ENCODE measurements around the gene RADIL.

Gene RADIL

DNA sequence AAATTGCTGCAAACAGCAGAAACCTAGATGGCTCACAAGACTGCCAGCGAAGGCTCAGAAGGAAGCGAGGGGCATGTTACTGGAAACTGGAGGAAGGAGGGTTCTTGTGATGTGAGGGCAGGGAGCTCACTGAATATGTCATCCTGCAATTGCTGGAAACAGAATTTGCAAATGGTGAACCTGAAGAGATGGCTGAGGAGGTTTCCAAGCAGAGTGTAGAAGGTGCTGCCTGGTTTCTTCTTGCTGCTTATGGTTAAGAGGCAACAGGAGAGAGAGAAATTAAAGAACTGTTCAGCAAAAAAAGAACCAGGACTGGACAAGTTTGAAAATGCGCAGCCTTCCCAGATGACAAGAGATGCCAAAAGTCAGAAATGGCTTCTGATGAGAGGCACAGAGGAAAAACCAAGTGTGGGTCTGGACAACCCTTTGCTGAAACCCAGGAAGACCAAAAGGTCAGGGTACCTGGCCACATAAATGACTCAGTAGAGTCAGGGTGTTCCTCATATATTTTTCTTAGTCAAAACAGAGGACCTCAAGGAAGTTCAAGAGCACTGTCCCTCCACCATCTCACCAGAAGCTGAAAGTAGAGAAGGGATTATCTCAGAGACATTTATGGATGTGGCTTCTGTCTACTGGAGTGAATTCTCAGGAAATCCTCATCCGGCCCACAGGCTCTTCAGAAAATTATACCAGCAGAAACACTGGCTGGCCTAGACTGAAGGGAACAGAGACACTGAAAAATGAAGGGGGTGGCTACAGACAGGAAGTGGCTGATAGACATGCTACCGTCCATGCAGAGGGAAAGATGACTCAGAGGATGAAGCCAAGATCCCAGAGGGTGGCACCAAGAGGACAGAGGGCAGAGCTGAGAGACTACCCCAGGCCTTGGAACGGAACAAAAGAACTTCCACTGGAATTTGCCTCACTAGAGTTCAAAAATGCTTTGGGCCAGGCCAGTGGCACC, 31.8 kb downstream of the RADIL start:
- peak; percentile 60 for DNase-seq

DNA sequence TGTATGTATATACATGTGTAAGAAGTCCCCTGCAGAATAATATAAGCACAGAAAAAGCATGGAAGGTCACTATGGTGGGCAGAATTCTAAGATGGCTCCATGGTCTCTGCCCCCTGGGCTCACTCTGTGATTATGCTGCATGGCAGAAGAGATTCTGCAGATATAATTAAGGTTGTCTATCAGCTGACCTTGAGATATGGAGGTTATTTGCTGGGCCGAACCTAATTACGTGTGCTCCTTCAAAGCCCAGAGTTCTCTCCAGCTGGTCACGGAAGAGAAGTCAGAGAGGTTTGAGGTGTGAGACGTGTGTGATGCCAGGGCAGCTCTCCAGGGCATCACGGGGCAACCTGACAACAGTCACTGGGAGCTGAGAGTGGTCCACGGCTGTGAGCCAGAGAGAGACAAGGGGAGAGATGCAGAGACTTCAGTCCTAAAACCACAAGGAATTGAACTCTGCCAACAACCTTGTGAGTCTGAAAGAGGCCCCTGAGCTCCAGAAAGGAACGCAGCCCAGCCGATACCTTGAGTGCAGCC, 33.2 kb downstream of the RADIL start:
- no peak for DNase-seq

DNA sequence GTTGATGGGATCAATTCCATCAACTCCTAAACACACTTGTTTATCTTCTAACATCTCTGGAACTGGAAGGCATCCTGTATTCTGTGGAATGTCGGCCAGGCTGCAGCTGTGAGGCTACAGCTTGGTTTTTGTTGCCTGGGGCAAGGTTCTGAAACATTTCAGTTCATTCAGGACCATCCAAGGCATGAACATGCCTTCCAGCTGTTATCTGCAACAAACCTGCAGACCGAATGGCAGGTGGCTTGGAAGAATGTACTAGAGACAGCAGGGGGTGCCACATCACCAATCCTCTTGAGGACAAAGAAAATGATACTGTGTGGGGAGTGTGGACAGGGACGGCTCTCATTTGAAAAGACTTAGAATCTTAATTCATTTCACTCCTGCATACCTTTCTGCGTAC, 34.1 kb downstream of the RADIL start:
- DNase-seq: peak; percentile 33

DNA sequence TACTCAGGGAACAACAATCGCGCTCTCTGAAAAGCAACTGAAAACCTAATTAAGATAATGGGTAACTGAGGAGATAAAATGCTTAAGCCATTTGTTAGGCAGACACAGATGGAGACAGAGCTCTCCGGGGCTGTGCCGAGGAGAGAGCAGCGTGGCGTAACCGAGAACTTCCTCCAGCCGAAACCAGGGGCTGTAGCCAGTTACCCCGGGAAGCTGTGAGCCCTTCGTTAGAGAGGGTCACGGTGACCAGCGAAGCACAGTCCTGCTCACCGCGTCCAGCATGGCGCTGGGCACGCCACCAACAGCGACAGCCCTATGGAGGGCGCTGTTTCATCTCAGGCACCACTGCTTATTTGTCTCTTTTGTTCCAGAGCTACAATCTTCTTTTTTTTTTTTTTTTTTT, 37.8 kb downstream of the RADIL start:
- DNase-seq: no peak

DNA sequence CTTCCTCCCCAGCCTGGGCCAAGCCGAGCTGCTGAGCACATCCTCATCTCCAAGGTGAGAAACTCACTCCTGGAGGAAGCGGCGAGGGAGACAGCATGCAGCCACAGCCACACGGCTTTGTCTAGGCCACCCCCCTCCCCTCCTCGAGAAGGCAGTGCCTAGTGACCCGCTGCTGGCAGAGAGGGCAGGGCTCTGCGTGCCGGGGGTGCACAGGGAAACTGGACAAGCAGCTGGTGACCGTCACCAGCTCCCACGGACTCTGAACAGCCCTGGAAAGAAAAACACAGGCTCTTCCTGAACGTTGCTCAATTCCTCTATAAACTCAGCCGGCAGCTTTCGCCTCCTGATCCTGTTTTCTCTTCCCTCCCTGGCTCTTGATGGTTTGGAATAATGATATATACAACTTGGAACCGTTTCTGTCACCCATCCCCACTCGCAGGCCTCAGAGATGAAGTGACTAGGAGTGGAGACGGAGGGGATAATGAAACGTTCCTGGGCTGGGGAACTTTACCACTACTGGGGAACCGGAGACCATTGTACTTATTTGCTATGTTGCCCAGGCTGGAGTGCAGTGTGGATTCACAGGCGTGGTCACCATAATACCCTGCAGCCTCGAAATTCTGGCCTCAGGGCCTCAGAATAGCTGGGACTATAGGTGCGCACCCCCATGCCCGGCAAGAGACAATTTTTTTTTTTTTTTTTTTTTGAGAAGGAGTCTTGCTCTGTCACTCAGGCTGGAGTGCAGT, 41.0 kb downstream of the RADIL start:
- no peak for DNase-seq

DNA sequence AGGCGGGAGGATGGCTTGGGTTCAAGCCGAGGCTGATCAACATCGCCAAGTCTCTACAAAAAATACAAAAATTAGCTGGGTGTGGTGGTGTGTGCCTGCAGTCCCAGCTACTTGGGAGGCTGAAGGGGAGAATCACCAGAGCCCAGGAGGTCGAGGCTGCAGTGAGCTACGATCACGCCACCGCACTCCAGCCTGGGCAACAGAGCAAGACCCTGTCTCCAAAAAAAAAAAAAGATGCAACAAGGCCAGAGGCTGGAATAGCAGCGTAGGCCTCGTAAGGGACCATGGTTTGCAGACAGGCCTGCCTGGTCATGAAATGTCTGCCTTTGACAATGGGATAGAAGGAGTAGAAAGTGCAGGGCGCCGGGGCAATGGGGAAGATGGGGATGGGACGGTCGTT, 41.7 kb downstream of the RADIL start:
- DNase-seq: no peak

DNA sequence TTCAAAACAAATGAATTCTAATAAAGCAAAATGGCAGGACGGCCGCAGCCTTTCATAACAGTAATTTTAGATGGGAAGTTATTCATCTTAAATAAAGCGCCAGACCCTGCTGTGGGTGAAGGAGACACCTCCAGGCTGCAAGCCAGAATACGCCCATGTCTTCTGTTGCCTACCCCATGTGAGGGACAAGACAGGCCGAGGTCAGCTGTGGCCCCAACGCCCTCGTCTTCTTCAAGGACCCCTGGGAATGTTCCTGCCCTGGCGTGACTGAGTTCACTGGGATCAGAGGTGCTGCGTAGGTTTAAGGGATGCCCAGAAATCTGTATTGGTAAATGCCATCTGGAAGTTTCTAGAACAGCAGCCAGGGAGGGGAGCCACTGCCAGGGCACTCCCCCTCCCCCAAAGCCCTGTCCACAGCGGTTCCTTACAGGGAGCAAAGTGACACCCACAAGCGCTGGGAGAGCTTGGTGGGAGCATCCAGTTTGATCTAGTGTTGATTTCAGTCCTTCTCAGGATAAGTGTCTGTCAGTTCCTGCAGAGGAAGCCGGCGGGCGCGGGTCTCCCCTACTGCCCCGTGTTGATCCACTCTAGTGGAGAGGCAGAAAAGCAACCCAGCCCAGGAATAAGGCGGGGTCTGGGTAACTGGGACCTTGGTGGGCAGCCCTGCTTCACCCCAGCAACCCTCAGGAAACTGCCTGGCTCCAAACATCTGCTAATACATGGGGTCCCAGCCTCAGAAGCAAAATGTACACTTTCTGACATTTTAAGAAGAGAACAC, 42.3 kb downstream of the RADIL start:
- no peak for DNase-seq

DNA sequence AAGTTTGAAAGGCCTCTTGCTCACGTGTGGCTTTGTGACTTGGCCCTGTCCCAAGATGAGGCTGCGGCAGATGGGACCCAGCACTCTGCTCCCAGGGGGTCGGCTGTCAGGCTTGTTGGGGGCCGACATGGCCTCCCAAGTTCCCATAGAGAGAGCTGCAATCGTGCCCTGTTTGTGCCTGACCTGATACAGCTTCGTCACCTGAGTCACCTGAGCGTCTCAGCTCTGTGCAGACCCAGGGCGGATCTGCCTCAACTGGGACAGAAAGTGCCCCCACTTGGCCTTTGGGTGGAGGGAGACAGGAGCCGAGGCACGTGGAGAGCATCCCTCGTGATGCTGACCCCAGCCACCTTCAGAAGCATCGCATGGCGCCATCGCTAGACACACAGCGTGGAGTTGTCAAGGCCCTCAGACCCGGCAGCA, 43.4 kb downstream of the RADIL start:
- DNase-seq: no peak

DNA sequence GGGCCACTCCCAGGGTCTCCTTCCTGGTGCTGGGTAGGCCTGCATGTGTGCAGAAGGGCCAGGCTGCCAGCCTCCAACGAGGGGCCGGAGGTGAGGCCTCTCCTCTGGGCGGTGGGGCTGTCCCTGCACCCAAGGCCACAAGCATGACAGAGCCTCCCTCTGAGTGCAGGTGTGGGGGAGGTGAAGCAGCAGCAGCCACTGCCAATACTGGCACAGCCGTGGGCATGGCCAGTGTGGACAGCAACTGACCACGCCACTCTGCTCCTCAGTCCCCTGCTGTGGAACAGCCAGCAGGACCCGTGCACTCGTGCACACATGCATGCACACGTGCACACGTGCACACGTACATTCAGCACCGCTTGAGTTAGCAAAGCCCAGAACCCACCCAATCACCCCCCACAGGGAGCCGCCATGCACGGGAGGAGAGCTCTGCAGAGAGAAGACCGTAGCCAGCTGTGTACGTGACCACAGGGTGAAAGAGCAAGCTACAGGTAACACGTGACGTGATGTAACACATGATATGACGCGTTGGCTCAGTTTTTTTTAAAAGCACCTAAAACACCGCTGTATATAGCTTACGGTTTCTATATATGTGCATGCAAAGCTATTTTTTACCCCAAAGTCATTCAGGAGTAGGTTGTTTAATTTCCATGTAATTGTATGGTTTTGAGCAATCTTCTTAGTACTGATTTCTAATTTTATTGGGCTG, 44.7 kb downstream of the RADIL start:
- no peak for DNase-seq

DNA sequence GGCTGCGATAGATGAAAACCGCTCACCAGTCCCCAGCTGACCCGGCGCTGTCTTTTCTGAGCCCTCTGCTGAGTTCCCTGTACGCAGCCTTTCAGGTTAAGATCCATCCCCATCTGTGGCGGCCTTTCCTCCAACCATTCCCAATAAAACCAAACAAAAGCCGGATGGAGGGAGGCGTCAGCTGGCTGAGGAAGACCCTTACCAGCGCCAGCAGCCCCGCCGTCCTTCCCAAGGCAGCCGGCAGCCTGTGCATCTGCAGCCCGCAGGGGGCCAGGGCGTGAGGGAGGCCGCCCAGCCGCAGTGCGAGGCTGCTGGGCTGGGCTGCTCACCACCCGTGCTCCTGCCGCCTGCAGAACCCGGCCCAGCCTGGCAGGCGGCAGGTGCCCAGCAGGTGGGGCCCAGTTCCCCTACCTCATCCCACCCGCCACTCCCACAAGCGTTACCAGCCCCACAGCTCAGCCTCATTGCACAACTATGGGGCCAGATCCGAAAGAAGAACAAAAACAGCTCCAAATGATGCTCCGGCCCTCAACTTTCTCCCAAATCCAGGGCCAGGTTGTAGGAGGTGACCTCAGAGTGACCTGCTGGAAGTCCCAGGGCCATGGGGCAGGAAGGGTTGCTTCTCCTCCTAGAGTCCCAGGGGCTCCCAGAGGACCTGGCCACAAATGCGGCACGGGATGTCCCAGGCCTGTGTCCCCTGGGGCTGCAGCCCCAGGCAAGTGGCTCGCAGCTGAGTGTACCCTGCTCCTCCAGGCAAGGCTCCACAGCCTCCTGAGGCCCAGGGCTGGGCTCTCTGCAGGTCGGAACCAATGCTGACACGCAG, 45.5 kb downstream of the RADIL start:
- DNase-seq: no peak

DNA sequence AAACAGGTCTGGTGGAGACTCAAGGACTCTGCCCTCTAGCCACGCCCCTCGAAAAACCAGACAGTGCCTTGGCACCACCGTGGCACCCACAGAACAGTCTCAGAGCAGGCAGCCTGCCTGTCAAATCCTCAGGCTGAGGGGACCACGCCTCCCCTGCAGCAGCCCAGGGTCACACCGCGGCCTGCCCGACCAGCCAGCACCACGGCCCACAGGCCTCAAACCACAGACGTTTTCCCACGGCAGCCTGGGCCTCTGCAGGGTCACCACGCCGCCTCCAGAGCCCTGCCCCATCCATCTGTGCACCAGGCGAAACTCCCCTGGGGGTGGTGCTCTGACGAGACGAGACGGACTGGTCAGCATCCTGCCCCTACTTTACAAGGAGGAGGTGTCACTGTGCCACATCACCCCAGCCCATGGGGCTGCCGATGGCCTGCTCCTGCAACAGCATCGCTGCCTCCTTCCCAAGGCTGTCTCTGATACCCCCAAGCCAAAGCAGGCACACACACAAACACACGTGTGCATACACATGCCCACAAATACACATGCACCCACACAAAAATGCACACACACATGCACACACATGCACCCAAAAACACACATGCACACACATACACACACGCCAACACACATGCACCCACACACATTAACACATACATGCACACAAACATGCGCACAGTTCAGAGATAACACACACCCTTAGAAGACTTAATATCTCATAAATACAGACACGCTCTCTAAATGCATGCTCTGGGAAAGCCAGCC, 46.3 kb downstream of the RADIL start:
- DNase-seq: no peak

DNA sequence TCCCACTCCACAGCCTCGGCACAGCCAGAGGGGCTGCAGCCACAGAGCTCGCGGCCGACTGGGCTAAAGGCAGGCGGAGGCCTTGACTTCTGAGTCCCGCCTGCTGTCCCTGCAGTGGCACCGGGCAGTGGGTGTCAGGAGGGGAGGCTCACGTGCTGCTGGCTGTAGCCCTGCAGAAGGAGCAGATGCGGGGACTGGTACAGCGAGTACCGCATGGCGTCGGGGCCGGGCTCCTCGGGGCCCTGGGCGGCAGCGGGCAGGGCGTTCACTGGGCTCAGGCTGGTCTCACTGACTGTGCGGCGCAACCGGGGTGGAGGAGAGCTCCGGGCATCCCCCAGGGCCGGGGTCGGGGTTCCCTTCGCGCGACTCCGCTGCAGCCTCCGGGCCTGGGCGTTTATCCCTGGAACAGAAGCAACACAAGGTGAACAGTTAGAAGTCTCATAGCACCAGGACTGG, 47.3 kb downstream of the RADIL start:
- no peak for DNase-seq

DNA sequence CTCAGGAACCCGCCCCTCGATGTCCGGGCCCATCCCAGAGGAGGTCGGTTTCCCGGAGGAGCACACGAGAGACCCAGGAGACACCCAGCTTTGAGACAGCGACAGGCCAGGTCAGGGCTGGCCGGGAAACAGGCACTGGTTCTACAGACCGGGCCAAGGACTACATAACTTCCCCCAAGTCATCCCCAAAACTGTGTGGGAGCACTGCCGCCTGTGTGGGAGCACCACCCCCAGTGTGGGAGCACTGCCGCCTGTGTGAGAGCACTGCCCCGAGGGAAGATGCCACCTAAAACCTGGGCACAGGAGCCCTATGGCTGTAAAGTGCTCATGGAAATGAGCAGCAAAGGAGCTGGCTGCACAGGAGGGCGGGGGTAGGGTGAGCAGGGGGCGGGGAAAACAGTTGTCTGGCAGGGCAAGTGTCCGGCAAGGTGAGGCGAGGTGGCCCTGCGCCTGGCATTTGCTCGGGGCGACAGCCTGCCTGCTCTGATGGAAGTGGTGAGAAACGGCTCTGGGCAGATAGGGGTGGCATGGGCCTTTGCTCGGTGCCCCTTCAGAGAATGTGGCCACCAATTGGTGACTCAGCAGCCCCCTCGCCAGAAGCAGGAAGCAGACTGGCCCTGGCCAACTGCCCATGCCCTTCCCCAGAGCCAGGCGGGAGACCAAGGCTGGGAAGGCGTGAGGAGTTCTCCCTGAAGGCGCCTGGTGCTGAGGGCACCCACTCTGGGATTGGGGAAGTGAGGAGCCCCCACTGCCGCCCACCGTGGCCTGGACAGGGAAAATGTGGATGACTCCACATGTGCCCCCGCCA, 47.9 kb downstream of the RADIL start:
- no peak for DNase-seq

DNA sequence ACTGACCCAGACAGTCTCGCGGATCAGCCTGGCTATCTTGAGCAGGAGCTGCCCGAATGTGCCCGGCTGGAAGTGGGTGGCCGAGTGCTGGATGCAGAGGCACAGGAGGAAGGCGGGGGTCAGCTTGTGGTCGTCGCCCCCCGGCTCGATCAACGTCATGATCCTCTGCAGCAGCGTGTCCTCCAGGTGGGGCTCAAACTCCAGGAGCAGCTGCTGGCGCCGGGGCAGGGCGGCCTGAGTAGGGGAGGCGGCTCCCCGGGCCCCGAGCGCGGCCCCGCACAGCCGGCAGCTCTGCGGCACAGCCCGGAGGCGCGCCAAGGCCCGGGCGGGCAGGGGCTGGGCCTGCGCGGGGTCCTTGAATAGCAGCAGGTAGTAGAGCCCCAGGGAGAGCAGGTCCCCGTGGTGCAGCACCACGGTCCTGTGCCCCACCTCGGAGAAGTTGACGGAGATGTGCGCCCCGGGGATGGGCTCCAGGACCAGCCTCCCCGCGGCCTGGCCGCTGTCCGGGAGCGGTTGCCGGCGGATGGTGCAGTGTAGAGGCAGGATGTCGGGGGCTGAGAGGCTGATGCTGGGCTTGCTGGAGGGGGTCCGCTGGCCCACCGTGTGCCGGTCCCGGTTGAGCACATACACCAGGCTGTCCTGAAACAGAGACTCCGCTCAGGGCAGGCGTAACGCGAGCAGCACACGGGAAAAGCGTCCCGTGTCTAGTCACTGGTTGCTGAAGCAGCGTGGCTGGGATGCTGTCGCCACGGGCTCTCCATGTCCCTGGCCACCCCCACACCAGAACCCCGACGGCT, 48.7 kb downstream of the RADIL start:
- DNase-seq: no peak

DNA sequence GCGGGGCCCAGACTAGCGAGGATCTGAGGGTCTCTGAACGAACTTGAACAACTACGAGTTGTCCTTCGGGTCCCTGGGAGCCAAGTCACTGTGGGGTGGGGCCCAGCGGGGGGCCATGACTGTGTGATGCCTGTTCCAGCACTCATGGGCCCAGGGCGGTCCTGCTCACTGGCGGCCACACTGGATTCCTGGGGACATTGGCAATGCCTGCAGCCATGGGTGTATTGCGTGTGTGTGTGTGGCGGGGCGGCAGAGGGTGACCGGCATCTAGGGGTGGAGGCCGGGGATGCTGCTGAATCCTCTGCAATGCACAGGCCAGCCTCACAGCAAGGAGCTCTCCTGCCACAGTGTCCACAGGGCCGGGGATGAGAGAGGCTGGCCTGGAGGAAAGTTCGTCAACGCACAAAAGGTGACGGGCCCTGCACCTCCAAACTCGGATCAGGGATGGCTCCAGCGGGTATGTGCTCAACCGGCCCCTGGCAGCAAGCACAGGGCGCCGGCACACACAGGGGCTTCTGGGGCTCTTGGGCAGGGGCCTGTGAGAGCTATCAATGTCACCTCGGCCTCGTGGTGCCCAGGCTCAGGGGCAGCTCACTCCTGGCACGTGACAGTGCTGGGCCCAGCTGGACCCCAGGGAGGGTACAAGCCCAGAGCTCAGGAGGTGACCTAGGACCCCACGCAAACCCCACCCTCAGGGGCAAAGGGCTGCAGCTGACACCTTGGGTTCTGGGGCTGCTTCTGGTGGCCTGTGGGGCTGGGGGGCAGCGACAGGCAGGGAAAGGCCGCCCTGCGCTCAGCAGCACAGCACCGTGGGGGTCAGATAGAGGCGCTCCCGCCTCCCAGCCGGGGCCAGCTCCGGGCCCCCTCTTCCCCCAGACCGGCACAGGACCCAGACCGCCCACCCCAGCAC, 49.6 kb downstream of the RADIL start:
- DNase-seq: no peak

DNA sequence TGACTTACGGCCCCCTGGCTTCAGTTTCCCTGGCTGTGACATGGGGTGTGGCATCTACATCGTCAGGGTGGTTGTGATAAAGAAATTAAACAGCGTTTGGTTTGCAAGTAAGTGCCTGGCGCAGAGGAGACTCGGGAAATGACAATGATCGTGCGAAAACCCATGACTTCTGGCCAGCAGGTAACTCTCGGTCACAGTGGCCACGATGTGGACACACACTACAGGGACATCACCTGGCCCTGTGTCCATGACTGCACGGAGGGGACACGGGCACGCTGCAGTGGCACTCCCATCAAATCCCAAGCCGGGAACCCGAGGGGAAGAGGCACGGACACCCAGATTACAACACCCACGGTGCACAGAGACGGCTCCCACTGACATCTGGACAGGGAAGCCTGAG, 50.3 kb downstream of the RADIL start:
- DNase-seq: no peak

DNA sequence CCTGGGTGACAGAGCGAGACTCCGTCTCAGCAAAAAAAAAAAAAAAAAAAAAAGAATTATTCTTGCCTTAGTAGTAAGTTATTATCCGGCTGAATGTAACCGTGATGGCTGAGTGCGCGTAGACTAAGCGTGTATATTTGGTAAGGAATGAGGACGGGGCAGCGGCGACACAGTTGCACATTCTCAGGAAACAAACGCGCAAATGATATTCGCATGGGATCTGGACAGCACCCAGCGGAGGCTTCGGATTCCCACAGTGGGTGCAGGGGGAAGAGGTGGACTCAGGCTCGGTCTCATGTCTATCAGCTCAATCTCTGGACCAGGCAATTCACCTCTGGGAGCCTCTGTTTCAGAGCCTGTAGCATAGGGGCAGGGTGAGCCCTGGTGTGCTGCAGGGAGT, 50.8 kb downstream of the RADIL start:
- no peak for DNase-seq
